Measurements from ENCODE around the gene PREP.

Gene PREP

DNA sequence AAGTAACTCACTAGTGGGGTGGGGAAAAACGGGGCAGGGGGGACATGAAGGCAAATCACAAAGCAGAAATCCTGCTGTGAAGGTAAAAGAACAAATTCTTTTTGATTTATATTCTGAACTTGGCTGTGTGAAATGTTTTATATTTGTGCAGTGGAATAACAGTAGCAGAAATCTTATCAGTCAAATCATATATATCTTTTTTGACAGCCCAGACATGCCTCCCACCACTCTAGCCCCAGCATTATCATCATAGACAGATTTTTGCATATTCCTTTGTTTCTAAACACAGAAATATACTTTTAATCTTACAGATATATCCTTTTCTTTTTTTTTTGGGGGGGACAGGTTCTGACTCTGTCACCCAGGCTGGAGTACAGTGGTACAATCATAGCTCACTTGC, 97.4 kb downstream of the PREP start:
- H3K4me3 Mint-ChIP-seq = no peak overlapping the region
- peak overlapping the region in 1 of 2 donors; percentile 69 for H3K27ac Mint-ChIP-seq
- H3K27me3 Mint-ChIP-seq = no peaks in the 10 kb centered on the region
- no peak for DNase-seq
- H3K4me1 Mint-ChIP-seq (ENCODE audit: low read depth in 2 of 2) = peaks cover 3 to 8% of the 10 kb centered on the region in 2 donors
- H3K36me3 Mint-ChIP-seq (ENCODE audit: insufficient read depth) = peaks cover 12% of the 10 kb centered on the region
- no peaks in the 10 kb centered on the region for H3K9me3 Mint-ChIP-seq
- no peak for ATAC-seq (replicated peaks)

DNA sequence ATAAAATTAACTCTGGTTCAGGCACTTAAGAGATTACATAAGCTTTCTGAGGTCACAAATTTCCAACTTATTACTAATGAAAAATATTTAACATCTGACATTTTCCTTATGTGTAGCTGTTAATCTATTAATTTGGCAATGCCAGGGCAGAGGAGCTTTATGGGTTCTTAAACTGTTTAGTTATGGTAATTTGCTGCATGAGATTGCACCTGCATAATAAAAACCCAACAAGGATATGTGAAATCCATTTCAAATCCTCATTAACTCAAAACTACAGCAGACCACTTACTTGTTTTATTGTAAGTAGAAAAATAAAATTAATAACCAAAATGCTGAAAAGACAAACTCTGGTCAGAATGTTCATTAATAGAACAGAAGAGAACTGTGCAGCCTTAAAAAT, 98.1 kb downstream of the PREP start:
- ATAC-seq (replicated peaks) (no peak), DNase-seq (no peak)
- H3K27me3 Mint-ChIP-seq = no peaks in the 10 kb centered on the region
- H3K27ac Mint-ChIP-seq = peak overlapping the region in 1 of 2 donors; percentile 69
- no peaks in the 10 kb centered on the region for H3K9me3 Mint-ChIP-seq
- H3K36me3 Mint-ChIP-seq (ENCODE audit: insufficient read depth) = peaks cover 12% of the 10 kb centered on the region
- H3K4me1 Mint-ChIP-seq (ENCODE audit: low read depth in 2 of 2) = peaks cover 3 to 8% of the 10 kb centered on the region in 2 donors
- no peak overlapping the region for H3K4me3 Mint-ChIP-seq

DNA sequence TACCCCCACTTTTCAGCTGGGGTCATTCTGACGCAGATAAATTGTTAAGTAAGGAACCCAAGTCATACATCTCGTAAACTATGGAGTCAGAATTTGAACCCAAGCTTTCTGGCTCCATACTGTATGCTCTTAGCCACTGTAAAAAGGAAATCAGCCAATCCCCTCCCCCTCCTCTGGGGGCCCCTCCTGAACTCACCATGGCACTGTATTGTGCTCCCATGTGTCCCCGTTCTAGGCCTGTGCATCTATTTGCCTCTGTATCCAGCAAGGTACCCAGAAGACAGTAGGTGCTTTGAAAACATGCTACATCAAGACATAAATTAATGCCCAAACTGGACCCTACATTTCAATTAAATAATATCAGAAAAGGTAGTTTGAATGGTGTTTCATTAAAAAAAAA, 98.5 kb downstream of the PREP start:
- H3K4me1 Mint-ChIP-seq (ENCODE audit: low read depth in 2 of 2) = peaks cover 3 to 8% of the 10 kb centered on the region in 2 donors
- H3K27me3 Mint-ChIP-seq = no peaks in the 10 kb centered on the region
- H3K27ac Mint-ChIP-seq = peak overlapping the region in 1 of 2 donors; percentile 69
- no peaks in the 10 kb centered on the region for H3K9me3 Mint-ChIP-seq
- peaks cover 12% of the 10 kb centered on the region for H3K36me3 Mint-ChIP-seq (ENCODE audit: insufficient read depth)
- DNase-seq (no peak), ATAC-seq (replicated peaks) (no peak)
- no peak overlapping the region for H3K4me3 Mint-ChIP-seq

DNA sequence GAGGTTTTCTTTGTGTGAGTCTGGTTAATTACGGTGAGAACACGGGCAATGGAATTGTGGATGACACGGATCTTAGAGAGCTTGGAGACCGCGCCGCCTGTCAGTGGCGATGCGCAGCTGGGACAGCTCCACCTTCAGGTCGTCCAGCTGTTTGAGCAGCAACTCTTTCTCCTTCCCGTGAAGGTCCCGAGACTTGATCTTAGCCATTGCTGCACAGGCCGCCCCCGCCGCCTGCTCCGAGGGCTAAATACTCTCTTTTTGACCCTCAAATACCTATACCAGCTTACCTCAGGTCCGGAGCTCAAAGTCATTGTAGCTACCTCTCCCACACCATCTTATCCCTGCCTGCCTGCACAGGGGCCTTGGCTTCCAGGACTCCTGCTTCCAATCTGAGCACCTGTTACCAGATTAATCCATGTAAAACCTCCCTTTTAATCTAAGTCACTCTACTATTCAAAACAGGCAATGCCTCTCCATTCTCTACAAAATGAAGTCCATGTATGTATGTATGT, 100.2 kb downstream of the PREP start:
- peaks cover 12% of the 10 kb centered on the region for H3K36me3 Mint-ChIP-seq (ENCODE audit: insufficient read depth)

DNA sequence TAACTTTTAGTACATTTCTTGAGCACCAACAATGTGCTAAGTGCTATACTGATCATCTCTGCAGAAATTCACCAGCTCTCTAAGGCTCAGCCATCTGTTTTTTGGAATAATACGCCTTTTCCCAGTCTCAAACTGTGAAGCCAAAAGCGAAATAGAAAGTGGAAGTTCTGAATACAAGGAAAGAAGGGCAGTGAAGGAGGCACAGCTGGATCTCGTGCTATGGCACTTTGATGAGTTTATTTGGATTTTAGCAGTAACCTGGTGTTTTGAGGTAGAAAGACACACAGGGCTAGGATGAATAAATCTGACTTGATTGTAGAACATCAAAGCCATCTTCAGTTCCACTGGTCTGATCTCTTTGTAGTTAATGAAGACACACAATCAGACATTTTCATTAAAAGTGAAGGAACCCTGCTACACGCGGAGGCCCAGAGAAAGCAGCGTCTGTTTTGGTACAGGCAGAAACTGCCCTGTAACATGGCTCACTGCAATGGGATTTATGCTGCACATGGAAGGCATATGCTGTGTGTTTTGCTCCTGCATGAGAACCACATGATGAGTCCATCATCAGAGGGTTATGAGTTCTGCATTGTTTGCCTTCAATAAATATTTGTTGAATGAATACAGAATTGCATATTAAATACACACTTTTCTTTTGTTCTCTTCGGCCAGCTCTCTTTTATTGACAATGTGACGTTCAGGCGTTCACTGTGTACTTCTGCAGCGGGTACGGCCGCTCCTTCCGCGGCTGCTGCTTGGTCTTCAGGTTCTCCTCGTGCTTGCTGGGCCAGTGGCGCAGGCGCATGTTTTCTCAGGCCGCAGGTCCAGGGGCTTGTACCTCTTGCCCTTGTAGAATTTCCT, 100.9 kb downstream of the PREP start:
- ATAC-seq (replicated peaks) (no peak), DNase-seq (no peak)
- Mint-ChIP-seq H3K4me1 (ENCODE audit: low read depth in 2 of 2) (peaks cover under 1% of the 10 kb centered on the region in 2 donors), H3K27me3 (no peaks in the 10 kb centered on the region), H3K4me3 (no peak overlapping the region), H3K27ac (no peak overlapping the region), H3K9me3 (no peaks in the 10 kb centered on the region), H3K36me3 (ENCODE audit: insufficient read depth) (peaks cover 12% of the 10 kb centered on the region)

More for the DNA sequence above, 100.2 kb downstream of the PREP start:
- no peaks in the 10 kb centered on the region for H3K9me3 Mint-ChIP-seq
- no peak for DNase-seq
- no peaks in the 10 kb centered on the region for H3K27me3 Mint-ChIP-seq
- ATAC-seq (replicated peaks) = no peak
- H3K27ac Mint-ChIP-seq = no peak overlapping the region
- peaks cover 0 to 4% of the 10 kb centered on the region in 2 donors for H3K4me1 Mint-ChIP-seq (ENCODE audit: low read depth in 2 of 2)
- H3K4me3 Mint-ChIP-seq = no peak overlapping the region

DNA sequence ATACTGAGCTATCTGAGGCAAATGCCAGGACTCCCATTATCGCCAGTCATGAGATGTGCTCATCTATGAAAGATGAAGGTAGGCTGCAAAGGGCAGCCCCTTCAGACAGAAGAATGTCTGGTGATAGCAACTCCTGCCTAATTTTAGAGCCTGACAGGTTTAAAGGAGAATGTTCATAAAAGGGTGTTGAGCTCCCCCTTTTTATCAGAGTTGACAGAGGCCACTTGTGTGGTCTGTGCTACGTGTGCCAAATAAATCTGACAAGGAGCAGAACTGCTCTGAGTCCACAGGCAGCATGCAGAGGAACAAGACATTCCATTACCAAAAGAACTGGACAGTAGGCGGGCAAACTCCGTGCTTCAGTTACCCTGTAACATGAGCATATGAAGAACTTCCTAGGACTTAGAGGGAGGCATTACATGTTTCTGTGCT, 101.8 kb downstream of the PREP start:
- no peak overlapping the region for H3K27ac Mint-ChIP-seq
- no peak overlapping the region for H3K4me3 Mint-ChIP-seq

DNA sequence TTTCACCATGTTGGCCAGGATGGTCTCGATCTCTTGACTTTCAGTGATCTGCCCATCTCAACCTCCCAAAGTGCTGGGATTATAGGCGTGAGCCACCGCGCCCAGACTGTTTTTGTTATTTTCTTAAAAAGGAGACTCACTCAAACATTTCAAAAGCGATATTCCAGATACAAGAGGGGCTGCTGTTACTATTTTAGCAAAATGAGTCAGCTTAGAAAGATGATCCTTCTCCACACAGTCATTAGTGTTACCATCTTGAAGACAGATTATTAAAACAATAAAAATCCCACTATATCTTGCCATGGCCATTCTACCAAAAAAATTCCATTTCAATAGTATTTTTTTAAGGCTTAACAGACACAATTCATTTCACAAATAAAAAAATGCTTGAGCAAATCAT, 102.8 kb downstream of the PREP start:
- H3K4me1 Mint-ChIP-seq (ENCODE audit: low read depth in 2 of 2) = peaks cover 6 to 8% of the 10 kb centered on the region in 2 donors
- no peaks in the 10 kb centered on the region for H3K9me3 Mint-ChIP-seq
- DNase-seq = no peak
- H3K36me3 Mint-ChIP-seq (ENCODE audit: insufficient read depth) = peaks cover 9% of the 10 kb centered on the region
- H3K27ac Mint-ChIP-seq = no peak overlapping the region
- no peak for ATAC-seq (replicated peaks)
- no peaks in the 10 kb centered on the region for H3K27me3 Mint-ChIP-seq
- no peak overlapping the region for H3K4me3 Mint-ChIP-seq

More for the DNA sequence above, 101.8 kb downstream of the PREP start:
- H3K36me3 Mint-ChIP-seq (ENCODE audit: insufficient read depth) = peaks cover 12% of the 10 kb centered on the region
- DNase-seq (no peak), ATAC-seq (replicated peaks) (no peak)
- H3K9me3 Mint-ChIP-seq = no peaks in the 10 kb centered on the region
- no peaks in the 10 kb centered on the region for H3K27me3 Mint-ChIP-seq
- H3K4me1 Mint-ChIP-seq (ENCODE audit: low read depth in 2 of 2) = peaks cover 0 to 4% of the 10 kb centered on the region in 2 donors

DNA sequence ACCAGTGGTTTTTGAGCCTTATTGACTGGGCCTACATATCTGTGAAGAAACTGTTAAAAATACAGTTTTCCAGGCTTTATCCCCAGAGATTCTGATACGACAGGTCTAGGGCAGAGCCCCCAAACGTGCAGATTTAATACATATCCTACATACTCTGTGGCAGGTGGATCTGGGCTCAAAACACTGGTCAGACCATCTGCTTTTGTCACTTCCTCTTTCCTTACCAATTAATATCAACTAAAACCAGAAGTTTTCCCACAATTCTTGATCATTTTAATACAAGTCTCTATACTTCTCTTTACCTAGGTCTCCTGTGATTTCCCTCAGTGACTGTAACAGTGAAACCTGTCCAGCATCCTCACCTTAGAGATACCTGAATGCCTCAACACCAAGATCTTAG, 108.8 kb downstream of the PREP start:
- DNase-seq (no peak), ATAC-seq (replicated peaks) (no peak)
- peak overlapping the region in 1 of 2 donors; percentile 2 for H3K4me3 Mint-ChIP-seq
- H3K9me3 Mint-ChIP-seq = no peaks in the 10 kb centered on the region
- no peaks in the 10 kb centered on the region for H3K27me3 Mint-ChIP-seq
- peaks cover 13 to 29% of the 10 kb centered on the region in 2 donors for H3K4me1 Mint-ChIP-seq (ENCODE audit: low read depth in 2 of 2)
- peak overlapping the region; percentile 16 to 42 for H3K27ac Mint-ChIP-seq
- H3K36me3 Mint-ChIP-seq (ENCODE audit: insufficient read depth) = peaks cover 4% of the 10 kb centered on the region

DNA sequence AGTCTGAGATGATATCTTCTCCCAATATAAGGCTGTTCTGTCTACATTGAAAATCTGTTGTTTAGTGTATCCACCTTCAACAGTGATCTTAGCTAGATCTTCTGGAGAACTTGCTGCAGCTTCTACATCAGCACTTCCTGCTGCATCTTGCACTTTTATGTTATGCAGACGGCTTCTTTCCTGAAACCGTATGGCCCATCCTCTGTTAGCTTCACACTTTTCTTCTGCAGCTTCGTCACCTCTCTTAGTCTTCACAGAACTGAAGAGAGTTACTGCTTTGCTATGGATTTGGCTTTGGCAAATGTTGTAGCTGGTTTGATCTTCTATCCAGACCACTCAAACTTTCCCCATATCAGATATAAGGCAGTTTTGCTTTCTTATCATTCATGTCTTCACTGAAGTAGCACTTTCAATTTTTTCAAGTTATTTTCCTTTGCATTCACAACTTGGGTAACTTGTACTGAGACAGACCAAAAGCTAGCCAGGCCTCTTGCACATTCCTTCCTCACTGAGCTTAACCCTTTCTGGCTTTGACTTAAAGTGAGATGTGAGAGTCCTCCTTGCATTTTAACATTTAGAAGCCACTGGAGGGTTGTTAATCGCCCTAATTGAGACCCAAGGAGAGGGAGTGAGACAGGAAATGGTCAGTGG, 110.1 kb downstream of the PREP start:
- peak; percentile 43 for ATAC-seq (replicated peaks)
- H3K27ac Mint-ChIP-seq = peak overlapping the region; percentile 29 to 77
- no peaks in the 10 kb centered on the region for H3K27me3 Mint-ChIP-seq
- no peak for DNase-seq
- H3K4me1 Mint-ChIP-seq (ENCODE audit: low read depth in 2 of 2) = peaks cover 13 to 29% of the 10 kb centered on the region in 2 donors
- peak overlapping the region in 1 of 2 donors; percentile 7 for H3K4me3 Mint-ChIP-seq
- peaks cover 10% of the 10 kb centered on the region for H3K36me3 Mint-ChIP-seq (ENCODE audit: insufficient read depth)
- H3K9me3 Mint-ChIP-seq = no peaks in the 10 kb centered on the region

DNA sequence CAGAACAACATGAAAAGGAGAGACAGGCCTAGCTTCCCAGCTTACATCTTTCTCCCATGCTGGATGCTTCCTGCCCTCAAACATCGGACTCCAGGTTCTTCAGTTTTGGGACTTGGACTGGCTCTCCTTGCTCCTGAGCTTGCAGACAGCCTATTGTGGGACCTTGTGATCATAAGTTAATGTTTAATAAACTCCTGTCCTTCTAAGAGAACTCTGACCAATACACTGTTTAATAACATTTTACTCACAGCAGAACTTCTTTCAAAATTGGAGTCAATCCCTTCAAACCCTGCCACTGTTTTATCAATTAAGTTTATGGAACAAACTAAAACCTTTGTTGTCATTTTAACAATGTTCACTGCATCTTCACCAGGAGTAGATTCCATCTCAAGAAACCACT, 111.4 kb downstream of the PREP start:
- no peak for ATAC-seq (replicated peaks)
- no peaks in the 10 kb centered on the region for H3K27me3 Mint-ChIP-seq
- H3K27ac Mint-ChIP-seq = no peak overlapping the region
- peaks cover 10% of the 10 kb centered on the region for H3K36me3 Mint-ChIP-seq (ENCODE audit: insufficient read depth)
- H3K4me3 Mint-ChIP-seq = no peak overlapping the region
- H3K4me1 Mint-ChIP-seq (ENCODE audit: low read depth in 2 of 2) = peaks cover 8 to 29% of the 10 kb centered on the region in 2 donors
- no peak for DNase-seq
- H3K9me3 Mint-ChIP-seq = no peaks in the 10 kb centered on the region

DNA sequence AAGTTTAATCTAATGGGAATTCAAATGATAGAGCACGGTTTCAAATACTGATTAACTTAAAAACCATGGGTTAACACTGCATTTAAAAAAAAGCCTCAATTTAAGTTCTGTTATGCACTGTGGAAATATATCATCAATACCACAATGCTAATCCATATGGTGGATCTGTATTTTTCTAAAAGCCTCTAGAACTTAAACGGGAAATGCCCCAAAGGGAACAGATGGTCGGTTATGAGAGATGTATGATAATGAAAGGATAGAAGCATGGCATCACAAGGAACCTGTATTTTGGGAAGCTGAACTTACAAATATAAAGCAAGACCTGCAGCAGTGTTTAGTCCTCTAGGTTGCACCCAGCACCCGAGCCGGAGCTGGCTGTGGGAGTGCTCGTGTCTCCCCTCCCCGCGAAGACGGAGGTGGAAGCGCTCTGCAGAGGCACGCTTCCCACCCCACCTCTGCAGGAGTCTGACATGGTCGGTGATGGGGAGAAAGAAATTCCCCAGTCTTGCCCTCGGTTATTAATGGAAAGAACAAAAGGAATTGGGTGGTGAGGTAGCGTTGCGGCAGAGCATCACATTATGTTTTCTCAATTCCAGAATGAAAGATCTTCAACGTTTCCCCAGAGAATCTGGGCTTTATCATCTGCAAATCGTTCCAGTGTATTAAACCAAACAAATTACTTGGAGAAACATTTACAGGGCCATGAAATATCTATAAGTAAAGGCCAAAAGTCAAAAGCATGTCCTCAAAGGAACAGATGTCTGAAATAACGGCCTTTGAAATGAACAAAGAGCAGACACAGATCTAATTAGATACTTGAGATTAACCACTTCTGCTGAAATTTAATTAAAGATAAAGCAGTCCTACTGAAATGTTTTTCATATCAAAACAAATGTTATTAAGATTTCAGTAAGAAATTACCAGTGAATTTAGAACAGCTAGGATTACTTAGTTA, 120.0 kb downstream of the PREP start:
- Mint-ChIP-seq H3K4me3 (no peak overlapping the region), H3K27ac (no peak overlapping the region), H3K4me1 (ENCODE audit: low read depth in 2 of 2) (no peaks in the 10 kb centered on the region), H3K27me3 (no peaks in the 10 kb centered on the region), H3K9me3 (no peaks in the 10 kb centered on the region), H3K36me3 (ENCODE audit: insufficient read depth) (peaks cover 36% of the 10 kb centered on the region)
- DNase-seq (no peak), ATAC-seq (replicated peaks) (no peak)

DNA sequence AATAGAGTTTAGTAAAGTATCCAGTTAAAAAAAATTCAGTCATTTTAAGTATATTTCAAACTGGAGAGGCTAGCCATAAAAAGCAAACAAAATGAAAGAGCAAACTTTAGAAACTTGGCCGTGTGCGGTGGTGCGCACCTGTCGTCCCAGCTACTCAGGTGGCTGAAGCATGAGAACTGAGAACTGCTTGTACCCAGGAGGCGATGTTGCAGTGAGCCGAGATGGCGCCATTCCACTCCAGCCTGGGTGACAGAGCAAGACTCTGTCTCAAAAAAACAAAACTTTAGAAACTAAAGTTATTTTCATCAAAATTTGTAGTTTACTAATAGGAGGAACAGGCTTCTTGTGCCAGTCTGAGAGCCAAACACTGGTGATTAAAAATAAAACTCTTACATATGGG, 122.8 kb downstream of the PREP start:
- Mint-ChIP-seq H3K27ac (no peak overlapping the region), H3K4me3 (no peak overlapping the region), H3K4me1 (ENCODE audit: low read depth in 2 of 2) (no peaks in the 10 kb centered on the region), H3K27me3 (no peaks in the 10 kb centered on the region), H3K9me3 (no peaks in the 10 kb centered on the region), H3K36me3 (ENCODE audit: insufficient read depth) (peaks cover 39% of the 10 kb centered on the region)
- ATAC-seq (replicated peaks) = no peak
- no peak for DNase-seq

DNA sequence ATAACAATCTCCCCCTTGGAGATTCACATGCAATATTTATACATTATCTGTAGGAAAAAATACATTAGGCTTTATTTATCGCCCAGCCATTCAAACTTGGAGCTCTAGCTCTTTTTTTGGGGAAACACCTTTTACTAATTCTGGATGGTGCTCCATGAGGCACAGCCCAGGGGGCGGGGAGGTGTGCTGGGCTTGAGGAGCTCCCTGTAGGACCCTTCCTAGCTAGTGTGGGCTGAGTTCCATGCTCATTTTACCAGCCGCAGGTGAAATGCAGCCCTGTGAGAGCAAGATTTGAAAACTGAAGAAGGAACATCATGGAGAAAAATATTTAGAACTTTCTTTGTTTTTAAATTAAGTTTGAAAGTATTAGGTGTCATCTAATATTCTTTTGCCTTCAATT, 123.4 kb downstream of the PREP start:
- Mint-ChIP-seq H3K27me3 (no peaks in the 10 kb centered on the region), H3K9me3 (no peaks in the 10 kb centered on the region), H3K4me1 (ENCODE audit: low read depth in 2 of 2) (no peaks in the 10 kb centered on the region), H3K27ac (no peak overlapping the region), H3K36me3 (ENCODE audit: insufficient read depth) (peaks cover 39% of the 10 kb centered on the region), H3K4me3 (no peak overlapping the region)
- no peak for DNase-seq
- ATAC-seq (replicated peaks) = no peak

Measured in effector memory CD8-positive, alpha-beta T cell (primary cell).